HFFc6 (cell line): ENCODE data around the gene PYROXD2. TPM values are rescaled to one million over a fixed set of nuclear protein-coding genes. Genes with fewer than 3 reads are reported as not detected.
A peak's percentile ranks its signal among the peaks of the same experiment; 100 is the strongest.

ENCODE experiments used
- DNase-seq: peaks from one replicate; pipeline ENCODE4 v3.0.0-alpha.2; 2018
- H3K27ac Mint-ChIP-seq: 2 replicates; pipeline ENCODE4 v1.8.0; 2020; ENCODE audit warnings: mild to moderate bottlenecking, mixed read lengths
- H3K27me3 Mint-ChIP-seq: 2 replicates; pipeline ENCODE4 v1.8.0; 2021; ENCODE audit warnings: mild to moderate bottlenecking, moderate library complexity, mixed read lengths; ENCODE audit not compliant: insufficient read depth
- H3K36me3 Mint-ChIP-seq: 2 replicates; pipeline ENCODE4 v1.8.0; 2021; ENCODE audit warnings: low read depth, mixed read lengths
- H3K4me1 Mint-ChIP-seq: 2 replicates; pipeline ENCODE4 v1.8.0; 2020; ENCODE audit warnings: low read depth, mixed read lengths
- H3K4me3 Mint-ChIP-seq: 2 replicates; pipeline ENCODE4 v1.8.0; 2020; ENCODE audit warnings: mild to moderate bottlenecking, moderate library complexity, mixed read lengths
- H3K9me3 Mint-ChIP-seq: 2 replicates; pipeline ENCODE4 v1.8.0; 2020; ENCODE audit warnings: mild to moderate bottlenecking, mixed read lengths
- CTCF ChIP-seq: fragments of 200-600 bp; sonication (generic); IDR thresholded peaks from 2 replicates; pipeline ENCODE4 v1.5.0; 2021; ENCODE audit warnings: antibody characterized with exemption, mild to moderate bottlenecking
- microRNA-seq: library from miRNA; unstranded; fragments of <30 nt; microRNA quantifications from one replicate; pipeline ENCODE4, GENCODE V29; 2019
- total RNA-seq, 6 experiments: library from RNA; stranded (reverse); fragmentation: NEBNext Ultra II Directional; extraction: Animal tissue kit (Norgen Biotek cat#: 25700); gene quantifications; 2 replicates in 1 of 6; 3 replicates in 5 of 6; pipeline ENCODE4 v1.2.3, GENCODE V29; 2021

Gene PYROXD2
- total RNA-seq, 6 experiments from 2014 or later, result 7.6 to 10.3 (median 8.9) TPM

- Mint-ChIP-seq H3K27ac (no peak overlapping the region), H3K4me1 (peaks cover 48% of the 10 kb centered on the region), H3K36me3 (no peaks in the 10 kb centered on the region), H3K4me3 (no peak overlapping the region), H3K27me3 (peaks cover 4% of the 10 kb centered on the region), H3K9me3 (no peaks in the 10 kb centered on the region)
- no peak for TF ChIP-seq CTCF
- no peak for DNase-seq
These were observed 75.2 kb downstream of the PYROXD2 start for GRCh38 chr10:98339799-98340198.

GRCh38 chr10:98338896-98339295 lies 76.1 kb downstream of the PYROXD2 start:
- no peak overlapping the region for H3K4me3 Mint-ChIP-seq
- H3K36me3 Mint-ChIP-seq, result no peaks in the 10 kb centered on the region
- TF ChIP-seq CTCF, result no peak
- H3K9me3 Mint-ChIP-seq, result no peaks in the 10 kb centered on the region
- peaks cover 2% of the 10 kb centered on the region for H3K27me3 Mint-ChIP-seq
- no peak overlapping the region for H3K27ac Mint-ChIP-seq
- H3K4me1 Mint-ChIP-seq, result peaks cover 40% of the 10 kb centered on the region
- DNase-seq, result no peak

- Mint-ChIP-seq H3K4me1 (peaks cover 45% of the 10 kb centered on the region), H3K36me3 (no peaks in the 10 kb centered on the region), H3K27ac (no peak overlapping the region), H3K4me3 (no peak overlapping the region), H3K9me3 (no peaks in the 10 kb centered on the region), H3K27me3 (peaks cover 2% of the 10 kb centered on the region)
- no peak for TF ChIP-seq CTCF
- no peak for DNase-seq
These were observed 76.7 kb downstream of the PYROXD2 start for GRCh38 chr10:98338318-98338717.

GRCh38 chr10:98337484-98337883 lies 77.5 kb downstream of the PYROXD2 start:
- Mint-ChIP-seq H3K27me3 (peaks cover 2% of the 10 kb centered on the region; the same call in 1 of the 2 replicates), H3K27ac (no peak overlapping the region), H3K4me1 (peaks cover 53% of the 10 kb centered on the region), H3K36me3 (no peaks in the 10 kb centered on the region), H3K4me3 (no peak overlapping the region), H3K9me3 (no peaks in the 10 kb centered on the region)
- no peak for TF ChIP-seq CTCF
- no peak for DNase-seq

Small RNA genes within 50 kb of the gene (microRNA-seq; reads per million reads assigned to microRNA genes)
- gene MIR1287 (70.3 reads per million, percentile 45 among the genes with 10 or more reads in this experiment), gene MIR4685 (13.9 reads per million, percentile 17 among the genes with 10 or more reads in this experiment)

Other genes starting within 250 kb of the PYROXD2 start
- 10 to 100 TPM; 24.9 to 57.4 (median 27.6) TPM for gene LOXL4, start 147.0 kb downstream of the PYROXD2 start, total RNA-seq
- gene HPS1, start 31.8 kb upstream of the PYROXD2 start, total RNA-seq, result 10 to 100 TPM; 49.1 to 55.9 (median 52.8) TPM